H9 (cell line): ENCODE measurements around the gene CDH13. TPM values are rescaled to one million over a fixed set of nuclear protein-coding genes. Genes with fewer than 3 reads are reported as not detected.

Experiments
- DNase-seq: peaks from one replicate; pipeline ENCODE4 v3.0.0-alpha.2; 2017
- H2AFZ ChIP-seq: one replicate; pipeline ENCODE4 v1.6.1; 2013; ENCODE audit warnings: mild to moderate bottlenecking, low read length, control low read depth, moderate library complexity
- H2AK5ac ChIP-seq: 2 replicates; pipeline ENCODE4 v1.6.1; 2013; ENCODE audit warnings: low read length, control low read depth, mixed read lengths; ENCODE audit not compliant: insufficient read length
- H2BK120ac ChIP-seq: one replicate; pipeline ENCODE4 v1.6.1; 2013; ENCODE audit warnings: low read depth, mild to moderate bottlenecking, low read length, control low read depth, inconsistent platforms; ENCODE audit not compliant: poor library complexity, severe bottlenecking
- H2BK12ac ChIP-seq: 2 replicates; pipeline ENCODE4 v1.6.1; 2013; ENCODE audit warnings: low read length, control low read depth, mixed read lengths, low read depth; ENCODE audit not compliant: insufficient read length
- H2BK15ac ChIP-seq: 2 replicates; pipeline ENCODE4 v1.6.1; 2013; ENCODE audit warnings: low read depth, low read length, control low read depth
- H2BK20ac ChIP-seq: one replicate; pipeline ENCODE4 v1.6.1; 2013; ENCODE audit warnings: low read depth, mild to moderate bottlenecking, low read length, control low read depth, inconsistent platforms; ENCODE audit not compliant: poor library complexity, severe bottlenecking
- H2BK5ac ChIP-seq: 2 replicates; pipeline ENCODE4 v1.6.1; 2013; ENCODE audit warnings: low read length, control low read depth, mixed read lengths; ENCODE audit not compliant: insufficient read length
- H3K14ac ChIP-seq: 2 replicates; pipeline ENCODE4 v1.6.1; 2013; ENCODE audit warnings: low read length, control low read depth; ENCODE audit not compliant: insufficient read depth
- H3K18ac ChIP-seq: 2 replicates; pipeline ENCODE4 v1.6.1; 2013; ENCODE audit warnings: low read depth, mild to moderate bottlenecking, mixed read lengths, low read length, control low read depth; ENCODE audit not compliant: insufficient read length
- H3K23ac ChIP-seq: 2 replicates; pipeline ENCODE4 v1.6.1; 2013; ENCODE audit warnings: low read length, control low read depth, mixed read lengths, low read depth; ENCODE audit not compliant: insufficient read length
- H3K23me2 ChIP-seq: 2 replicates; pipeline ENCODE4 v1.6.1; 2013; ENCODE audit warnings: low read depth, mild to moderate bottlenecking, mixed read lengths, low read length, control low read depth; ENCODE audit not compliant: insufficient read length, poor library complexity, severe bottlenecking
- H3K27ac ChIP-seq: 2 replicates; pipeline ENCODE4 v1.5.1; 2013; ENCODE audit warnings: low read length, control low read depth, mixed read lengths, low read depth; ENCODE audit not compliant: insufficient read length
- H3K27me3 ChIP-seq: 2 replicates; pipeline ENCODE4 v1.6.1; 2013; ENCODE audit warnings: low read length, control low read depth, inconsistent platforms; ENCODE audit not compliant: insufficient read depth
- H3K4ac ChIP-seq: 2 replicates; pipeline ENCODE4 v1.6.1; 2013; ENCODE audit warnings: low read depth, mild to moderate bottlenecking, control low read depth, inconsistent platforms, low read length, moderate library complexity
- H3K4me1 ChIP-seq: 2 replicates; pipeline ENCODE4 v1.6.1; 2013; ENCODE audit warnings: low read length, control low read depth, inconsistent platforms; ENCODE audit not compliant: insufficient read depth
- H3K4me2 ChIP-seq: 2 replicates; pipeline ENCODE4 v1.6.1; 2013; ENCODE audit warnings: low read length, control low read depth, mixed read lengths; ENCODE audit not compliant: insufficient read length, insufficient read depth
- H3K56ac ChIP-seq: 2 replicates; pipeline ENCODE4 v1.6.1; 2013; ENCODE audit warnings: low read depth, mild to moderate bottlenecking, mixed read lengths, low read length, control low read depth; ENCODE audit not compliant: insufficient read length
- H3K79me1 ChIP-seq: 2 replicates; pipeline ENCODE4 v1.6.1; 2013; ENCODE audit warnings: low read depth, mild to moderate bottlenecking, moderate library complexity, low read length, control low read depth, inconsistent platforms; ENCODE audit not compliant: insufficient read depth, poor library complexity, severe bottlenecking
- H3K79me2 ChIP-seq: 2 replicates; pipeline ENCODE4 v1.6.1; 2013; ENCODE audit warnings: low read length, control low read depth, inconsistent platforms; ENCODE audit not compliant: insufficient read depth
- H3K9ac ChIP-seq: 2 replicates; pipeline ENCODE4 v1.6.1; 2013; ENCODE audit warnings: low read length, control low read depth, mixed read lengths; ENCODE audit not compliant: insufficient read length; ENCODE audit errors: extremely low read depth
- H3K9me3 ChIP-seq: one replicate; pipeline ENCODE4 v1.6.1; 2013; ENCODE audit warnings: low read depth, low read length, inconsistent platforms; ENCODE audit not compliant: control insufficient read depth
- H3T11ph ChIP-seq: one replicate; pipeline ENCODE4 v1.6.1; 2013; ENCODE audit warnings: mild to moderate bottlenecking, low read length, control low read depth, inconsistent platforms
- H4K20me1 ChIP-seq: one replicate; pipeline ENCODE4 v1.6.1; 2013; ENCODE audit not compliant: control insufficient read depth, insufficient read length, insufficient read depth
- H4K5ac ChIP-seq: 2 replicates; pipeline ENCODE4 v1.6.1; 2013; ENCODE audit warnings: low read depth, mild to moderate bottlenecking, mixed read lengths, low read length, control low read depth; ENCODE audit not compliant: insufficient read length
- H4K8ac ChIP-seq: replicated peaks from 2 replicates; pipeline ENCODE4 v1.6.1; 2013; ENCODE audit warnings: low read length, control low read depth, mixed read lengths, low read depth; ENCODE audit not compliant: insufficient read length
- H4K91ac ChIP-seq: 2 replicates; pipeline ENCODE4 v1.6.1; 2013; ENCODE audit warnings: low read depth, mild to moderate bottlenecking, moderate library complexity, mixed read lengths, low read length, control low read depth; ENCODE audit not compliant: insufficient read length
- H3K27ac Mint-ChIP-seq, 3 experiments: 2 replicates in 2 of 3; 3 replicates in 1 of 3; pipeline ENCODE4 v1.8.0; 2020 to 2021; ENCODE audit warnings: mixed read lengths in 3 of 3, mild to moderate bottlenecking in 1 of 3, moderate library complexity in 1 of 3
- H3K27me3 Mint-ChIP-seq: 2 replicates; pipeline ENCODE4 v1.8.0; 2021; ENCODE audit warnings: low read depth, mild to moderate bottlenecking, moderate library complexity, mixed read lengths
- H3K36me3 Mint-ChIP-seq, 3 experiments: 2 replicates in 2 of 3; 3 replicates in 1 of 3; pipeline ENCODE4 v1.8.0; 2020 to 2021; ENCODE audit warnings: low read depth in 3 of 3, mixed read lengths in 3 of 3; ENCODE audit not compliant: insufficient read depth in 1 of 3
- H3K4me1 Mint-ChIP-seq, 2 experiments: 2 replicates each; pipeline ENCODE4 v1.8.0; 2020; ENCODE audit warnings: mixed read lengths in 2 of 2
- H3K4me3 Mint-ChIP-seq, 2 experiments: 2 replicates in 1 of 2; 3 replicates in 1 of 2; pipeline ENCODE4 v1.8.0; 2020 to 2021; ENCODE audit warnings: mild to moderate bottlenecking in 2 of 2, mixed read lengths in 2 of 2, moderate library complexity in 1 of 2
- H3K9me3 Mint-ChIP-seq, 2 experiments: 2 replicates in 1 of 2; 3 replicates in 1 of 2; pipeline ENCODE4 v1.8.0; 2020; ENCODE audit warnings: mild to moderate bottlenecking in 2 of 2, mixed read lengths in 2 of 2, moderate library complexity in 1 of 2
- WGBS: extraction: QIAGEN DNeasy Blood & Tissue Kit; methylation state at CpG from one replicate; pipeline ENCODE4 v1.1.7; 2013; ENCODE audit warnings: missing lambda C conversion rate, low lambda C conversion rate, mixed read lengths; ENCODE audit not compliant: insufficient read length; ENCODE audit errors: extremely low coverage; 5-methylcytosine and 5-hydroxymethylcytosine counted together
- total RNA-seq: library from RNA; stranded (reverse); gene quantifications from 2 replicates; pipeline ENCODE4 v1.2.1, GENCODE V29; 2021
- TF ChIP-seq, protein P1 (sequence below): fragments of 200-600 bp; sonication (generic); conservative IDR thresholded peaks from 3 replicates; pipeline ENCODE4 v1.8.0; 2021; ENCODE audit warnings: antibody characterized with exemption, mild to moderate bottlenecking

CDH13 gene
- total RNA-seq, 1 experiment from 2014 or later = 1.5 TPM

DNA sequence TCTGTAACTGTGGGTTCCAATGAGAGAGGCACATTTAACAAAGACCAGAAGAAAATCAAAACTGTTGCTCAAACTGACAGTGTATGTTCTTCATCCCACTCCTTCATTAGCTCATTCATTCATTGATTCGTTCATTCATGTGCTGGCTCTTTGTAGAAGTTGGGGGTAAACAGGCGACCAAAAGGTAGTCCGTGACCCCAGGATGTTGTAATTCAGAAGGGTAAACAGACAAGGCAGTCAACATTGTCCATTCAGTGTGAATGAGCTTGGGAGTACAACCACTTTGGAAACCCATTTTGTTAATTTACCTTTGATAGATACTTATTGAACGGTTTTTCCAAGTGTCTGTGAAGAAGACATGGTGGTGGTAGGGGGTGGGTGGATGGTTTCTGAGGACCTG is 26.1 kb downstream of the CDH13 start:
- no peak overlapping the region for H3K4me2 ChIP-seq
- H2AFZ ChIP-seq = no peak overlapping the region
- no peaks in the 10 kb centered on the region for H3K9me3 ChIP-seq
- H3K9ac ChIP-seq = no peak overlapping the region
- H2BK20ac ChIP-seq = no peak overlapping the region
- H3K27ac Mint-ChIP-seq = no peak overlapping the region
- no peak overlapping the region for H4K8ac ChIP-seq
- no peak overlapping the region for H2AK5ac ChIP-seq
- H3K14ac ChIP-seq = no peak overlapping the region
- no peak overlapping the region for H4K5ac ChIP-seq
- H3T11ph ChIP-seq = no peak overlapping the region
- no peak overlapping the region for H2BK5ac ChIP-seq
- H2BK15ac ChIP-seq = no peak overlapping the region
- H3K4me1 ChIP-seq = no peaks in the 10 kb centered on the region
- H3K36me3 Mint-ChIP-seq = no peaks in the 10 kb centered on the region
- H3K23ac ChIP-seq = no peak overlapping the region
- H3K23me2 ChIP-seq = no peaks in the 10 kb centered on the region
- H4K91ac ChIP-seq = no peak overlapping the region
- TF ChIP-seq, protein P1, sequence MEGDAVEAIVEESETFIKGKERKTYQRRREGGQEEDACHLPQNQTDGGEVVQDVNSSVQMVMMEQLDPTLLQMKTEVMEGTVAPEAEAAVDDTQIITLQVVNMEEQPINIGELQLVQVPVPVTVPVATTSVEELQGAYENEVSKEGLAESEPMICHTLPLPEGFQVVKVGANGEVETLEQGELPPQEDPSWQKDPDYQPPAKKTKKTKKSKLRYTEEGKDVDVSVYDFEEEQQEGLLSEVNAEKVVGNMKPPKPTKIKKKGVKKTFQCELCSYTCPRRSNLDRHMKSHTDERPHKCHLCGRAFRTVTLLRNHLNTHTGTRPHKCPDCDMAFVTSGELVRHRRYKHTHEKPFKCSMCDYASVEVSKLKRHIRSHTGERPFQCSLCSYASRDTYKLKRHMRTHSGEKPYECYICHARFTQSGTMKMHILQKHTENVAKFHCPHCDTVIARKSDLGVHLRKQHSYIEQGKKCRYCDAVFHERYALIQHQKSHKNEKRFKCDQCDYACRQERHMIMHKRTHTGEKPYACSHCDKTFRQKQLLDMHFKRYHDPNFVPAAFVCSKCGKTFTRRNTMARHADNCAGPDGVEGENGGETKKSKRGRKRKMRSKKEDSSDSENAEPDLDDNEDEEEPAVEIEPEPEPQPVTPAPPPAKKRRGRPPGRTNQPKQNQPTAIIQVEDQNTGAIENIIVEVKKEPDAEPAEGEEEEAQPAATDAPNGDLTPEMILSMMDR = no peak
- no peak overlapping the region for H3K4ac ChIP-seq
- no peaks in the 10 kb centered on the region for H3K27me3 ChIP-seq
- DNase-seq = no peak
- H4K20me1 ChIP-seq = no peaks in the 10 kb centered on the region
- H3K4me3 Mint-ChIP-seq = no peak overlapping the region
- no peak overlapping the region for H2BK120ac ChIP-seq
- H3K9me3 Mint-ChIP-seq = no peaks in the 10 kb centered on the region; a peak in 1 of 5 replicates
- H3K79me2 ChIP-seq = no peaks in the 10 kb centered on the region
- H3K27ac ChIP-seq = no peak overlapping the region
- H3K56ac ChIP-seq = no peak overlapping the region
- peaks cover 10% of the 10 kb centered on the region; the same call in 1 of the 2 replicates for H3K27me3 Mint-ChIP-seq
- no CpG with 5 or more reads among the region's 4 CpGs for WGBS
- no peak overlapping the region for H3K18ac ChIP-seq
- peaks cover 11 to 22% of the 10 kb centered on the region in 2 experiments for H3K4me1 Mint-ChIP-seq
- H2BK12ac ChIP-seq = no peak overlapping the region
- H3K79me1 ChIP-seq = no peaks in the 10 kb centered on the region
